Activated effector memory CD4-positive, alpha-beta T cell treated with Interleukin-2 at 50 U/mL for 16 hours (primary cell): ENCODE data around the gene SBNO2.

ENCODE experiments used
- DNase-seq: peaks from one replicate; pipeline ENCODE4 v3.0.0-alpha.2; 2020

SBNO2 gene

DNA sequence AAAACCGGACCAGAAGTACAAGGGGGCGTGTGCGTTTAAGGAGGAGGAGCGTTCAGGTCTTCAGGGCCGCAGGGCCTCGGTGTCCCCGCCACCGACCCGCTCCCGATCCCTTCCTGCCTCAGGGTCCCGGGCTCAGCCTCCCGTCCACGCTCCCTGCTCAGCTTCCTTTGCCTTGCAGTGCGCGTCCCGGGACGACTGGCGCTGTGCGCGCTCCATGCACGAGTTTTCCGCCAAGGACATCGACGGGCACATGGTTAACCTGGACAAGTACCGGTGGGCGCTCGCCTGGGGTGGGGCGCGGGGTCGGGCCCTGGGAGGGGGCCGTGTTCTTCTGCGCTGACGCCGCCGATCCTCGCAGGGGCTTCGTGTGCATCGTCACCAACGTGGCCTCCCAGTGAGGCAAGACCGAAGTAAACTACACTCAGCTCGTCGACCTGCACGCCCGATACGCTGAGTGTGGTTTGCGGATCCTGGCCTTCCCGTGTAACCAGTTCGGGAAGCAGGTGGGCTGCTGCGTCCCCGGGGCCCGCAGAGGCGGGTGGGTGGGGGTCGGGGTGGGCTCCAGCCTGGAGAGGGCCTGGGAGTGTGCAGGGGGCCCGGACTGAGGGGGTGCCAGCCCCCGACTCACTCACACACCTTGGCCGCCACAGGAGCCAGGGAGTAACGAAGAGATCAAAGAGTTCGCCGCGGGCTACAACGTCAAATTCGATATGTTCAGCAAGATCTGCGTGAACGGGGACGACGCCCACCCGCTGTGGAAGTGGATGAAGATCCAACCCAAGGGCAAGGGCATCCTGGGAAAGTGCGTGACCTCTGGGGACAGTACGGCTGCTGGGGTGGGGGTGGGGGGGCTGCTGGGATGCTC lies 68.8 kb downstream of the SBNO2 start:
- DNase-seq: no peak

DNA sequence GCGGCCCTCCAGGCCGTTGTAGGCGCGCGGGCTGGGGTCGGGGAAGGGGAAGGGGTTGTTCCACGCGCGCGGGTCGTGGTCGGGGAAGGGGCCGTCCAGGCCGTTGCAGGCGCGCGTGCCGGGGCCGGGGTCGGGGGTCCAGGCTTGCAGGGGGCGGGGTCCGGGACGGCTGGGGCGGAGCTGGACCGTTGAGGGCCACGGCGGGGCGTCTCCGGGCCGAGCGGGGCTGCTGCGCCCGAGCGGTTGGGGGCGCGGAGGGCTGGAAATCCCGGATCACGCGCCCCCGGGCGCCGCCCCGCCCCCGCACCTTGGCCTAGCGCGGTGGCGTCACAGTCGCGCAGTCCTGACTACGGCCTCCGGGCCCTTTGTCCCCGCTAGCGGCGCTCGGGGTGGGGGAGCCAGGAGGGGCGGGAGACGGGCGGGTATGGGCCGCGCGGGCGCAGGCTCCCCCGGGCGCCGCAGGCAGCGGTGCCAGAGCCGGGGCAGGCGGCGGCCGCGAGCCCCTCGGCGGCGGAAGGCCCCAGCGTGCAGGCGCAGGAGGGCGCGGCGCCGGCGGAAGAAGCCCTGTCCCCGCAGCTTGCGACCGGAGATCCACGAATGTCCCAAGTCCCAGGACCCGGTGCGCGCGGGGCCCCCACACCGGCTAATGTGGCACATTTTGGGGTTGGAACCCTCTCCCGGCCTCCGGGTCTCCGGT lies 69.6 kb downstream of the SBNO2 start:
- peak; percentile 61 for DNase-seq

GRCh38 chr19:1103708-1104310 lies 70.3 kb downstream of the SBNO2 start, which contains the start of gene GPX4:
GPX4 (plus strand) TSS chr19:1103994; CDS start chr19:1104044, 50 bp downstream.
- peak; percentile 97 for DNase-seq

DNA sequence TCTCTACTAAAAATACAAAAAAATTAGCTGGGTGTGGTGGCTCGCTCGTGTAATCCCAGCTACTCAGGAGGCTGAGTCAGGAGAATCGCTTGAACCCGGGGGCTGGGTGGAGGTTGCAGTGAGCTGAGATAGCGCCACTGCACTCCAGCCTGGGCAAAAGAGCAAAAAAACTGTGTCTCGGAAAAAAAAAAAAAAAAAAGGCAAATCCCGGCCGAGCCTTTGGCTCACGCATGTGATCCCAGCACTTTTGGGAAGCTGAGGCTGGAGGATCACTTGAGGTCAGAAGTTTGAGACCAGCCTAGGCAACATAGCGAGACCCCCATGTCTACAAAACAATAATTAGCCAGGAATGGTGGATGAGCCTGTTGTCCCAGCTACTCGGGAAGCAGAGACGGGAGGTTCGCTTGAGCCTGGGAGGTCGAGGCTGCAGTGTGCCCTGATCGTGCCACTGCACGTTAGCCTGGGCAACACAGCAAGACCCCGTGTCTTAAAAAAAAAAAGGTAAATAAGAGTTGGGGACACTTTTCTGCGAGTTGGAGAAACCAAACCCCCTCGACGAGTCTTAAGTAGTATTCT lies 70.8 kb downstream of the SBNO2 start:
- DNase-seq: no peak

- no peak for DNase-seq
Measured at GRCh38 chr19:1102407-1103131, 71.5 kb downstream of the SBNO2 start.

GRCh38 chr19:1101337-1101698 lies 72.8 kb downstream of the SBNO2 start:
- DNase-seq: no peak

DNA sequence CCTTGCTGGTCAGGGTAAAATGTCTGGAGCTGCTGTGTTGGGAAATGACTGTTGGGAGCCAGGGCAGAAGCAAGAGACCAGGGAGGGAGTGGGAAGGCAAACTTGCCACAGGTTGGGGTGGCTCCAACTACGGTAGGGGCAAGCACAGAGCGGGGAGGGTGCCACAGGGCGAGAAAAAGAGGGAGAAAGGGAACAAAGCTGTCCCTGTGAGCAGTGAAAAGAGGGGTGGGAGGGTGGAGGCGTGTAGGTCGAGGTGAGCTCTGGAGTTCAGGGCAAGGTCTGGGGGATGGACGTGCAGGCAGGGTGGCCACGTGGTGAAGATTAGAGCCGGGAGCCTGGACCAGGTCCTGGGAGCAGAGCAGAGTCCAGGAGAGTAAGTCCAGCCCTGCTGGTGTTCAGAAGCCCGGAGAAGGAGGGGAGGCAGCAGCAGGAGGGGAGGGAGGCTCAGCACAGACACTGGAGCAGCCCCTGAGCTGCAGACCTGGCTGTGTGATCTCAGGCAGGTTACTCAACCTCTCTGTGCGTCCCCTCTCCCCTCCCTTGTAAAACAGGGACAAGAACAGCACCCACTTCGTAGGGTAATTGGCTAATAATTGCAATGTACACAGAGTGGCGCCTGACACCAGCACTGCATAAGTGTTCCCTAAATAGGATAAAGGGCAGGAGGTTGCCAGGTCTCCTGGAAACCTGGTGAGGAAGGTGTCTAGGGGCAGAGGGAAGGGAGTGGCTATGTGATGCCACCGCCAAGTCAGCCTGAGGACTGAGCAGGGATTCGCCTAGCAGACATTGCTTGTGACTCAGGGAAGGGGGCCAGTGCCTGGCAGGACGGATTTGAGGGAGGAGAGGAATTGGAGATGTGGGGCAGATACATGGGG lies 75.7 kb downstream of the SBNO2 start:
- no peak for DNase-seq

- no peak for DNase-seq
Measured at GRCh38 chr19:1097810-1098176, 76.3 kb downstream of the SBNO2 start.

DNA sequence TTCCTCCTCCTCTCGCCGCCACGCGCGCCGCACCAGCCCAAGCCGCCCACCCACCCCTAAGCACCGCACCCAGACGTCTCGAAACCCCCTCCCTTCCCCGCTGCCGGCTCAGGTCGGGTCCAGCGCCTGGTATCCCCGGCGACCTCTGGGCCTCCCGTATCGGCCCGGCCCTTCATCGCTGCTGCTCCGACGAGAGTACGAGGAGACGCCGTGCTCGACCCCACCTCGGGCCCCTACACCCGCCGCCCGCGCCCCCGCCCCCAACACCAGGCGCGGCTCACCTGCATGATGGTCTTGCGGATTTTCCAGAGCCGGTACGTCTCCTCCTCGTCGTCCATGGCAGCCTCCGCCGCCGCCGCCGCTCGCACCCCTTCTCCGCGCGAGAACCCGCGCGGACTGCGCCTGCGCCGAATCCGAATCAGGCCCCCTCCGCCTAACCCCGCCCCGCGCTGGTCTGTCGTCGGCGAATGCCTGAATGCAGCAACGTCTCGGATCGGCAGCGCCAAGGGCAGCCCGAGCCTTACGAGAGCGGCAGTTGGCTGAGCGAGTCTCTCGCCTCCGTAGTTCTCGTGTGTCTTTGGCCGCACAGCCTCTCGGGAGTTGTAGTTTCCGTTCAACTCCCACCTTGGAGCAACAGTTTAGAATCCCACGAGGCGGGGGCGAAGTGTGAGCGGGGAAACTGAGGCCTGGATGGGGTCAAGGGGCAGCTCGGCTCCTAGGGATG lies 78.9 kb downstream of the SBNO2 start, which contains the start of gene POLR2E:
POLR2E (minus strand) TSS at position 398 of the 724 bp plus-strand sequence; CDS start at position 338, 60 bp downstream.
- DNase-seq: peak; percentile 97

DNA sequence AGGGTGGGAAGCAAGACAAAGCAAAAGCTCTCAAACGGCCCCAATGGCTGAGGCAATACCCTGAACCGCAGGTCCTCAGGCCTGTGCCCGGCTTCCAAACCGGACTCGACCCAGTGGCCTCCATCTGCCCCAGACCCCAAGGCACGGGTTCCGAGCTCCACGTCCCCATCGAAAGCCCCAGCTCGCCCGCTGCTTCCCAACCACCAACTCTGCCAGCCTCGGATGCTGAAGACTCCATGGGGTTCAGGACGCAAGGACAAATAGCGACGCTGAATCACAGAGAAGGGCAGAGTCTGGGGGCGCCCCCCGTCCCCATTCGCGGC lies 79.5 kb downstream of the SBNO2 start:
- DNase-seq: no peak

GRCh38 chr19:1093811-1094553 lies 80.1 kb downstream of the SBNO2 start:
- no peak for DNase-seq

GRCh38 chr19:1093330-1093729 lies 80.7 kb downstream of the SBNO2 start:
- DNase-seq: no peak

- DNase-seq: no peak
Measured at GRCh38 chr19:1091544-1092175, 82.4 kb downstream of the SBNO2 start.

GRCh38 chr19:1090731-1091543 lies 83.1 kb downstream of the SBNO2 start:
- DNase-seq: no peak

DNA sequence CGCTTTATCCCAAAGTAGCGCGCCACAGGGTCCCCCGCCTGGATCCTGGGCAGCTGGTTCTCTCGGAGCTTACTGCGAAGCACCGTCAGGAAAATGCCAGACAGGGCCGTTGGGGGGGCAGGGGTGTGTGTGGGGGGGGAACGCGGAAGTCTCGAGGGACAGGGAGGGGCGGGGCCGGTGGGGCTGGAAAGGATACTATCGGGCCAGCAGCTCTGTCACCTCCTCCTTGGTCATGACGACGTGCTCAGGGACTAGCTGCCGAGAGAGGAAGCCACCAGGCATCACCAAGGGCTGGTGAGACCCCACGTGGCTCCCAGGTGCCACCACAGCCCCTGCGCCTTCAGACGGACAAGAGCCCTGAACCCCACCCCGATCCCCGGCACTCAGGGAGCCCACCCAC lies 84.2 kb downstream of the SBNO2 start:
- no peak for DNase-seq

DNA sequence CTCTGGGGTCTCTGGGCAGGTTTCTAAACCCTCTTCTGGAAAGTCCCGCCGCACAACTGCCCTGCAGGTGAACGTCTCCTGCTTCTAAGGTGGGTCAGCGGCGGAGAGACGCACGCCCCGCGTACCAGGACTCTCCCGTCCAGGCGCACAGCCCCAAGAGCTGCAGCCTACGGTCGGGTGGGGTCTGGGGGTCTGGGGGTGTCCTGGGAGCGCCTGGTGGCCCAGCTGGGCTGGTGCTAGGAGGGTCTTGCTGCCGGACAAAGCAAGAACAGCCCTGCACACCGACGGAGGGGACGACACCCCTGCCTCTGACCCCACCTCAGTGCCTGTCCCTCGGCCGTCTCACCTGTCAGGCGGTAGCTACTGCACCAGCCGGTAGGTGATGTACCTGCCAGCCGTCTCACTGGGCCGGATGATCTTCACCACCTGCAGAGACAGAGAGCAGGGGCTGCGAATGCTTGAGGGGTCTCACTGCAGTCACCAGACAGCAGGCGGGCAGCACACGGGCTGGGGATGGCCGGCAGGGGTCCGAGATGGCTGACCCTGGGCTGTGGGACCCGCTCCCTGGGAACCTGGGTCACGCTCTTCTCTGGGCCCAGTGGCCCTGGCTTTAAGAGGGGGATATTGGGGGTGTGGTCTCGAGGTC lies 84.8 kb downstream of the SBNO2 start:
- no peak for DNase-seq

DNA sequence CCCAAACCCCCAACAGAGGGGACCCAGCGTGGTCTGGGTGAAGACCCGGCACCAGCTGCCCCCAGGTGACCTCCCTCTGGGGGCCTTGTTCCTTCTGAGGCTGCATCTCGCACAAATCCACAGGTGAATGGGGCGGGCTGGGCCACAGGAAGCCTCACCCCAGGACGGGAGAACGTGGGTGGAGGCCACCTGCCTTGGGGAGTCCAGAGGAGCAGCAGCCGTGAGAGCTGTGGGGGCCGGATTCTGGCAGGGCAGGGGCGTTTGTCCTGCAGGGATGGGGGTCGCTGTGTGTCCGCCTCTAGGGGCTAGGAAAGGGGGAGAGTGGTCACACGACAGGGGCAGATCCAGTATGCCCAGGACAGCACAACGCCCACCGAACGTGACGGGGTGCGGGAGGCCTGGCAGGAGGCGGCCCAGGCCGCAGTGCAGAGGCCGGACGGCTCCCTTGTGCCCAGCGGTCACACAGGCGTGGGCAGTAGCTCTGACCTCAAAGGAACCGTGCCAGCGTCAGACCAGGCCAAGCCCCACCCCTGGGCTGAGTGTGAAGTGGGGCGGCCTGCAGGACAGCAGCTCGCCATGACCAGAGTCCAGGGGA lies 85.6 kb downstream of the SBNO2 start:
- no peak for DNase-seq

GRCh38 chr19:1087813-1088415 lies 86.2 kb downstream of the SBNO2 start:
- DNase-seq: peak; percentile 34
